Measurements from ENCODE around the gene PTGR1. TPM values are rescaled to one million over a fixed set of nuclear protein-coding genes. Genes with fewer than 3 reads are reported as not detected.
"Not testable (repeated sequence)": the region's sequence is repeated elsewhere in the genome, so short reads cannot be mapped to it uniquely, and the experiment has no call there.

The PTGR1 gene
- polyA plus RNA-seq, 1 of the 3 experiments (the other 2 are of a cell fraction): 33.0 TPM

GRCh38 chr9:111559000-111559610 is 40.3 kb downstream of the PTGR1 start:
- no peak overlapping the region for H3K9ac ChIP-seq
- DNase-seq: no peak
- H3K9me3 ChIP-seq: no peaks in the 10 kb centered on the region
- H3K79me2 ChIP-seq (ENCODE audit: insufficient read depth): no peaks in the 10 kb centered on the region
- POLR2A ChIA-PET: no interaction called here
- H3K4me3 ChIP-seq (ENCODE audit: low read depth in 2 of 2, low read length in 1 of 2): no peak overlapping the region
- no peaks in the 10 kb centered on the region for H3K9me2 ChIP-seq
- WGBS (ENCODE audit: low lambda C conversion rate): 77% methylated on average over 7 of the region's 7 CpGs
- no peak overlapping the region for H3K27ac ChIP-seq (ENCODE audit: low read depth in 2 of 2, low read length in 1 of 2)
- no peaks in the 10 kb centered on the region for H3K4me1 ChIP-seq (ENCODE audit: control insufficient read depth in 1 of 2, insufficient read depth in 2 of 2, low read depth in 1 of 2, low read length in 1 of 2)
- no peaks in the 10 kb centered on the region for H4K20me1 ChIP-seq (ENCODE audit: insufficient read depth)
- CTCF ChIA-PET: no interaction called here
- no peak overlapping the region for H3K4me2 ChIP-seq
- H3F3A ChIP-seq (replicated peaks; ENCODE audit: insufficient read depth): peaks cover 3% of the 10 kb centered on the region
- H3K36me3 ChIP-seq (replicated peaks in 1 of 2; ENCODE audit: control insufficient read depth in 1 of 2, insufficient read depth in 2 of 2, low read length in 1 of 2): peaks cover 0 to 14% of the 10 kb centered on the region in 2 experiments
- H3K27me3 ChIP-seq (ENCODE audit: insufficient read depth): no peaks in the 10 kb centered on the region
- no peak overlapping the region for H2AFZ ChIP-seq (ENCODE audit: low read depth)
- TF ChIP-seq ZBTB33 (IDR thresholded peaks at IDR 0.05; ENCODE audit: borderline replicate concordance, low read depth) (no peak), GABPA (IDR thresholded peaks at IDR 0.05; ENCODE audit: low read depth) (no peak), JUND (IDR thresholded peaks at IDR 0.05) (no peak)

GRCh38 chr9:111555425-111555824 is 44.0 kb downstream of the PTGR1 start:
- POLR2A ChIA-PET; H3K4me2 ChIP-seq; H3K9me3 ChIP-seq; H3K4me1 ChIP-seq (ENCODE audit: control insufficient read depth in 1 of 2, insufficient read depth in 2 of 2, low read depth in 1 of 2, low read length in 1 of 2); H3K4me3 ChIP-seq (ENCODE audit: low read depth in 2 of 2, low read length in 1 of 2); H3F3A ChIP-seq (replicated peaks; ENCODE audit: insufficient read depth); DNase-seq; H3K27me3 ChIP-seq (ENCODE audit: insufficient read depth); H3K9me2 ChIP-seq; H2AFZ ChIP-seq (ENCODE audit: low read depth); CTCF ChIA-PET; H3K79me2 ChIP-seq (ENCODE audit: insufficient read depth); H4K20me1 ChIP-seq (ENCODE audit: insufficient read depth); H3K27ac ChIP-seq (ENCODE audit: low read depth in 2 of 2, low read length in 1 of 2); H3K36me3 ChIP-seq (replicated peaks in 1 of 2; ENCODE audit: control insufficient read depth in 1 of 2, insufficient read depth in 2 of 2, low read length in 1 of 2); H3K9ac ChIP-seq: not testable (repeated sequence)
- WGBS (ENCODE audit: low lambda C conversion rate): 58% methylated on average over 2 of the region's 2 CpGs

GRCh38 chr9:111548623-111549022 is 50.8 kb downstream of the PTGR1 start:
- POLR2A ChIA-PET: no interaction called here
- no peak overlapping the region for H2AFZ ChIP-seq (ENCODE audit: low read depth)

More at GRCh38 chr9:111548623-111549022, 50.8 kb downstream of the PTGR1 start:
- Histone ChIP-seq H3K27ac (ENCODE audit: low read depth in 2 of 2, low read length in 1 of 2) (no peak overlapping the region), H4K20me1 (ENCODE audit: insufficient read depth) (no peaks in the 10 kb centered on the region), H3K9me3 (peaks cover 4% of the 10 kb centered on the region), H3K4me2 (no peak overlapping the region), H3K36me3 (replicated peaks in 1 of 2; ENCODE audit: control insufficient read depth in 1 of 2, insufficient read depth in 2 of 2, low read length in 1 of 2) (peaks cover 5 to 11% of the 10 kb centered on the region in 2 experiments), H3F3A (replicated peaks; ENCODE audit: insufficient read depth) (no peaks in the 10 kb centered on the region), H3K27me3 (ENCODE audit: insufficient read depth) (no peaks in the 10 kb centered on the region), H3K4me3 (ENCODE audit: low read depth in 2 of 2, low read length in 1 of 2) (no peak overlapping the region; a peak in 1 of 4 replicates), H3K79me2 (ENCODE audit: insufficient read depth) (no peaks in the 10 kb centered on the region), H3K9ac (no peak overlapping the region), H3K4me1 (ENCODE audit: control insufficient read depth in 1 of 2, insufficient read depth in 2 of 2, low read depth in 1 of 2, low read length in 1 of 2) (no peaks in the 10 kb centered on the region), H3K9me2 (no peaks in the 10 kb centered on the region)
- TF ChIP-seq JUND (IDR thresholded peaks at IDR 0.05): no peak
- TF ChIP-seq ZBTB33 (IDR thresholded peaks at IDR 0.05; ENCODE audit: borderline replicate concordance, low read depth): no peak
- TF ChIP-seq TCF12 (IDR thresholded peaks at IDR 0.05): no peak
- CTCF ChIA-PET: no interaction called here
- no peak for DNase-seq
- WGBS (ENCODE audit: low lambda C conversion rate): 80% methylated on average over 2 of the region's 2 CpGs

All from SK-N-SH (cell line).